Duodenal mucosa (tissue), 2 donors: Measurements from ENCODE around the gene SALL1.

Experiments
- H3K27ac ChIP-seq: one replicate; pipeline ENCODE4 v1.7.0; 2013; ENCODE audit warnings: low read depth, low read length
- H3K27me3 ChIP-seq, 2 donors: one replicate each; pipeline ENCODE4 v1.7.0; 2013; ENCODE audit warnings: low read length in 2 of 2, control low read depth in 1 of 2; ENCODE audit not compliant: insufficient read depth in 2 of 2, control insufficient read depth in 1 of 2
- H3K36me3 ChIP-seq, 2 donors: one replicate each; pipeline ENCODE4 v1.7.0; 2013; ENCODE audit warnings: low read length in 2 of 2, control low read depth in 1 of 2; ENCODE audit not compliant: insufficient read depth in 2 of 2, control insufficient read depth in 1 of 2
- H3K4me1 ChIP-seq, 2 donors: one replicate each; pipeline ENCODE4 v1.7.0; 2013; ENCODE audit warnings: low read length in 2 of 2, control low read depth in 1 of 2; ENCODE audit not compliant: insufficient read depth in 2 of 2, control insufficient read depth in 1 of 2
- H3K4me3 ChIP-seq, 2 donors: one replicate each; pipeline ENCODE4 v1.7.0; 2013; ENCODE audit warnings: low read length in 2 of 2, low read depth in 1 of 2
- H3K9ac ChIP-seq, 2 donors: one replicate each; pipeline ENCODE4 v1.7.0; 2013; ENCODE audit warnings: low read length in 2 of 2, low read depth in 1 of 2
- H3K9me3 ChIP-seq, 2 donors: one replicate each; pipeline ENCODE4 v1.7.0; 2013; ENCODE audit warnings: low read length in 2 of 2, control low read depth in 1 of 2; ENCODE audit not compliant: control insufficient read depth in 1 of 2

SALL1 gene

GRCh38 chr16:51095084-51095881 is 55.8 kb downstream of the SALL1 start:
- Histone ChIP-seq H3K9ac (no peak overlapping the region), H3K9me3 (no peaks in the 10 kb centered on the region), H3K27ac (no peak overlapping the region), H3K4me1 (no peaks in the 10 kb centered on the region), H3K36me3 (no peaks in the 10 kb centered on the region), H3K4me3 (no peak overlapping the region), H3K27me3 (no peaks in the 10 kb centered on the region)

GRCh38 chr16:51093726-51094280 is 57.3 kb downstream of the SALL1 start:
- Histone ChIP-seq H3K9ac (no peak overlapping the region), H3K9me3 (no peaks in the 10 kb centered on the region), H3K4me1 (no peaks in the 10 kb centered on the region), H3K4me3 (no peak overlapping the region), H3K36me3 (no peaks in the 10 kb centered on the region), H3K27ac (no peak overlapping the region), H3K27me3 (no peaks in the 10 kb centered on the region)
